SK-N-SH treated with all-trans-retinoic acid at 6 μM for 48 hours (cell line): Measurements from ENCODE around the gene GRIA3.

Source experiments
- ARNTL ChIP-seq: fragments of 450-650 bp; formaldehyde crosslinking; IDR thresholded peaks from 2 replicates; pipeline ENCODE4 v1.5.0; 2020; ENCODE audit warnings: low read depth, mild to moderate bottlenecking, moderate library complexity, borderline replicate concordance
- CSRNP3 ChIP-seq: fragments of 250-450 bp; sonication (Bioruptor Pico); IDR thresholded peaks from 2 replicates; pipeline ENCODE4 v1.5.1; 2021; ENCODE audit warnings: mild to moderate bottlenecking, moderate library complexity
- OSR1 ChIP-seq: fragments of 250-450 bp; sonication (Bioruptor Pico); IDR thresholded peaks from 2 replicates; pipeline ENCODE4 v1.8.0; 2022; ENCODE audit warnings: moderate library complexity, mild to moderate bottlenecking, inconsistent platforms
- PATZ1 ChIP-seq: fragments of 250-450 bp; sonication (Bioruptor Pico); IDR thresholded peaks from 2 replicates; pipeline ENCODE4 v1.8.0; 2020; ENCODE audit warnings: mild to moderate bottlenecking, moderate library complexity, borderline replicate concordance
- PPARA ChIP-seq: fragments of 250-450 bp; sonication (Bioruptor Pico); IDR thresholded peaks from 2 replicates; pipeline ENCODE4 v1.5.0; 2020; ENCODE audit warnings: mild to moderate bottlenecking, borderline replicate concordance
- TCF4 ChIP-seq: fragments of 250-450 bp; sonication (Bioruptor Pico); IDR thresholded peaks from 2 replicates; pipeline ENCODE4 v1.8.0; 2021; ENCODE audit warnings: mild to moderate bottlenecking, moderate library complexity, borderline replicate concordance
- TOX ChIP-seq: fragments of 250-450 bp; sonication (Bioruptor Pico); IDR thresholded peaks from 2 replicates; pipeline ENCODE4 v1.8.0; 2021; ENCODE audit warnings: mild to moderate bottlenecking, moderate library complexity, borderline replicate concordance
- ZFP3 ChIP-seq: fragments of 250-450 bp; sonication (Bioruptor Pico); IDR thresholded peaks from 2 replicates; pipeline ENCODE4 v1.5.0; 2020; ENCODE audit warnings: mild to moderate bottlenecking, moderate library complexity
- ZFP30 ChIP-seq: fragments of 450-650 bp; formaldehyde crosslinking; IDR thresholded peaks from 2 replicates; pipeline ENCODE4 v1.5.0; 2022; ENCODE audit warnings: mild to moderate bottlenecking, moderate library complexity
- ZNF565 ChIP-seq: fragments of 450-650 bp; formaldehyde crosslinking; conservative IDR thresholded peaks from 2 replicates; pipeline ENCODE4 v1.5.0; 2020; ENCODE audit warnings: low read depth, mild to moderate bottlenecking, moderate library complexity

- TF ChIP-seq ZFP30 (CRISPR knock-in tag) (no peak), CSRNP3 (CRISPR knock-in tag) (no peak), TOX (CRISPR knock-in tag) (no peak), ZNF565 (no peak), PATZ1 (peak; percentile 27; the same call in 1 of the 2 replicates), ARNTL (no peak), TCF4 (CRISPR knock-in tag) (no peak), OSR1 (no peak), ZFP3 (0 out of 2 replicates have a peak, but pooled peaks have one; percentile 32), PPARA (CRISPR knock-in tag) (no peak)
These were observed 240.5 kb downstream of the GRIA3 start for GRCh38 chrX:123424546-123424945.
